SK-N-SH treated with all-trans-retinoic acid at 6 μM for 48 hours (cell line): ENCODE data around the gene SMKR1.

Experiments used
- ATAC-seq: fragments of 200-7000 bp; cut with Tn5 transposase; 3 replicates; pipeline ENCODE4 v1.9.1; 2020; ENCODE audit warnings: mild to moderate bottlenecking, moderate library complexity
- ARNTL ChIP-seq: fragments of 450-650 bp; formaldehyde crosslinking; IDR thresholded peaks from 2 replicates; pipeline ENCODE4 v1.5.0; 2020; ENCODE audit warnings: low read depth, mild to moderate bottlenecking, moderate library complexity, borderline replicate concordance
- BACH2 ChIP-seq: fragments of 250-450 bp; sonication (Bioruptor Pico); IDR thresholded peaks from 2 replicates; pipeline ENCODE4 v1.9.0; 2021; ENCODE audit warnings: mild to moderate bottlenecking, borderline replicate concordance
- CSDC2 ChIP-seq: fragments of 250-450 bp; sonication (Bioruptor Pico); IDR thresholded peaks from 2 replicates; pipeline ENCODE4 v1.5.0; 2020; ENCODE audit warnings: mild to moderate bottlenecking, moderate library complexity
- GLIS3 ChIP-seq: fragments of 250-450 bp; sonication (Bioruptor Pico); IDR thresholded peaks from 2 replicates; pipeline ENCODE4 v1.5.0; 2020; ENCODE audit warnings: mild to moderate bottlenecking, moderate library complexity
- ISL1 ChIP-seq: fragments of 250-450 bp; sonication (Bioruptor Pico); IDR thresholded peaks from 2 replicates; pipeline ENCODE4 v2.1.2; 2022; ENCODE audit warnings: mild to moderate bottlenecking, moderate library complexity
- OSR1 ChIP-seq: fragments of 250-450 bp; sonication (Bioruptor Pico); IDR thresholded peaks from 2 replicates; pipeline ENCODE4 v1.8.0; 2022; ENCODE audit warnings: moderate library complexity, mild to moderate bottlenecking, inconsistent platforms
- SNAI2 ChIP-seq: fragments of 250-450 bp; sonication (Bioruptor Pico); IDR thresholded peaks from 2 replicates; pipeline ENCODE4 v1.5.0; 2020; ENCODE audit warnings: mild to moderate bottlenecking, moderate library complexity
- TOX ChIP-seq: fragments of 250-450 bp; sonication (Bioruptor Pico); IDR thresholded peaks from 2 replicates; pipeline ENCODE4 v1.8.0; 2021; ENCODE audit warnings: mild to moderate bottlenecking, moderate library complexity, borderline replicate concordance
- ZFP3 ChIP-seq: fragments of 250-450 bp; sonication (Bioruptor Pico); IDR thresholded peaks from 2 replicates; pipeline ENCODE4 v1.5.0; 2020; ENCODE audit warnings: mild to moderate bottlenecking, moderate library complexity
- ZFP30 ChIP-seq: fragments of 450-650 bp; formaldehyde crosslinking; IDR thresholded peaks from 2 replicates; pipeline ENCODE4 v1.5.0; 2022; ENCODE audit warnings: mild to moderate bottlenecking, moderate library complexity
- ZNF565 ChIP-seq: fragments of 450-650 bp; formaldehyde crosslinking; conservative IDR thresholded peaks from 2 replicates; pipeline ENCODE4 v1.5.0; 2020; ENCODE audit warnings: low read depth, mild to moderate bottlenecking, moderate library complexity
- ZNF70 ChIP-seq: fragments of 450-650 bp; formaldehyde crosslinking; IDR thresholded peaks from 2 replicates; pipeline ENCODE4 v1.5.0; 2020; ENCODE audit warnings: mild to moderate bottlenecking, moderate library complexity
- ZNF8 ChIP-seq: fragments of 450-650 bp; formaldehyde crosslinking; IDR thresholded peaks from 2 replicates; pipeline ENCODE4 v1.5.0; 2020; ENCODE audit warnings: mild to moderate bottlenecking, moderate library complexity
- TF ChIP-seq, protein P1 (sequence below): fragments of 250-450 bp; sonication (Bioruptor Pico); IDR thresholded peaks from 2 replicates; pipeline ENCODE4 v1.5.1; 2021; ENCODE audit warnings: mild to moderate bottlenecking, moderate library complexity
- TF ChIP-seq, protein P2 (sequence below): fragments of 250-450 bp; sonication (Bioruptor Pico); IDR thresholded peaks from 2 replicates; pipeline ENCODE4 v1.8.0; 2021; ENCODE audit warnings: low read depth, mild to moderate bottlenecking, moderate library complexity, borderline replicate concordance
- TF ChIP-seq, protein P3 (sequence below): fragments of 250-450 bp; sonication (Bioruptor Pico); IDR thresholded peaks from 2 replicates; pipeline ENCODE4 v1.8.0; 2020; ENCODE audit warnings: mild to moderate bottlenecking, moderate library complexity, borderline replicate concordance
- TF ChIP-seq, protein P4 (sequence below): fragments of 250-450 bp; sonication (Bioruptor Pico); IDR thresholded peaks from 2 replicates; pipeline ENCODE4 v1.5.1; 2020; ENCODE audit warnings: low read depth, mild to moderate bottlenecking, moderate library complexity
- TF ChIP-seq, protein P5 (sequence below): fragments of 250-450 bp; sonication (Bioruptor Pico); IDR thresholded peaks from 2 replicates; pipeline ENCODE4 v1.5.0; 2020; ENCODE audit warnings: mild to moderate bottlenecking, moderate library complexity

The SMKR1 gene

DNA sequence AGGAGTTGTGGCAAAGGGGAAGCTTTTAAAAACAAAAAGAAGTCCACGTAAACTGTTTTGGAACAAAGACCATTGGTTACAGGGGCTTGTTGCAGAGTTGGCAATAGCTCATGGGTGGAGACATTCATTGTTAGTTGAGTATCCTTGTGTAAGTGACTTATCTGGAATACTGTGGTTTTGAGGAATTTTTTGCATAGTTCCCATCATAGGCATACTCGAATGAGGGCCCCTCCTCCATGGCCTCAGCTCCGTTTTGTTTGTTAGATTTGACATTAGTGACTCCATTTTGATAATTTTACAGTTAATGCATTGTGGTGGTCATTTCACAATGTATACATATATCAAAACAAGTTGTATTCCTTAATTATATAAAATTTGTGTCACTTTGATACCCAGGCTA, 12.8 kb upstream of the SMKR1 start (continued):
- no peak for TF ChIP-seq ARNTL (CRISPR knock-in tag)
- 0 out of 2 replicates have a peak, but pooled peaks have one; percentile 40 for TF ChIP-seq ZNF565 (CRISPR knock-in tag)
- no peak for TF ChIP-seq BACH2 (CRISPR knock-in tag)
- TF ChIP-seq ZNF8 (CRISPR knock-in tag): no peak

DNA sequence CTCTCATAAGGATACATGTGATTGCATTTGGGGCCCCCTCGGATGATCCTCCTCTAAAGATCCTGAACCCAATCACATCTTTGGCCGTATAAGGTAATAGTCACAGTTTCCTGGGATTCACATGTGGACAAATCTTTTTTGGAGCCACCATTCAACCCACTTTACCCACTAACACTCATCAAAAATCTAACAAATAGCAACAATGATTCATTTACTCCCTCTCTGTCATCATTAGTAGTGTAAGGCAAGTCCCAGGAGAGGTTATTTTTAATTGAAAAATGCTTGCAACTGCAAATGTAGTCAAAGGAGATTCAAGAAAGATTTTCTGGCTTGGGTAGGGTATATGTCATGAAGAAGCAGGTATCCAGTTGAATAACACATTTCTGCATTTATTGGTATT, 9.9 kb upstream of the SMKR1 start:
- TF ChIP-seq, protein P1, sequence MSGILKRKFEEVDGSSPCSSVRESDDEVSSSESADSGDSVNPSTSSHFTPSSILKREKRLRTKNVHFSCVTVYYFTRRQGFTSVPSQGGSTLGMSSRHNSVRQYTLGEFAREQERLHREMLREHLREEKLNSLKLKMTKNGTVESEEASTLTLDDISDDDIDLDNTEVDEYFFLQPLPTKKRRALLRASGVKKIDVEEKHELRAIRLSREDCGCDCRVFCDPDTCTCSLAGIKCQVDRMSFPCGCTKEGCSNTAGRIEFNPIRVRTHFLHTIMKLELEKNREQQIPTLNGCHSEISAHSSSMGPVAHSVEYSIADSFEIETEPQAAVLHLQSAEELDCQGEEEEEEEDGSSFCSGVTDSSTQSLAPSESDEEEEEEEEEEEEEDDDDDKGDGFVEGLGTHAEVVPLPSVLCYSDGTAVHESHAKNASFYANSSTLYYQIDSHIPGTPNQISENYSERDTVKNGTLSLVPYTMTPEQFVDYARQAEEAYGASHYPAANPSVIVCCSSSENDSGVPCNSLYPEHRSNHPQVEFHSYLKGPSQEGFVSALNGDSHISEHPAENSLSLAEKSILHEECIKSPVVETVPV (CRISPR knock-in tag): no peak
- TF ChIP-seq, protein P2, sequence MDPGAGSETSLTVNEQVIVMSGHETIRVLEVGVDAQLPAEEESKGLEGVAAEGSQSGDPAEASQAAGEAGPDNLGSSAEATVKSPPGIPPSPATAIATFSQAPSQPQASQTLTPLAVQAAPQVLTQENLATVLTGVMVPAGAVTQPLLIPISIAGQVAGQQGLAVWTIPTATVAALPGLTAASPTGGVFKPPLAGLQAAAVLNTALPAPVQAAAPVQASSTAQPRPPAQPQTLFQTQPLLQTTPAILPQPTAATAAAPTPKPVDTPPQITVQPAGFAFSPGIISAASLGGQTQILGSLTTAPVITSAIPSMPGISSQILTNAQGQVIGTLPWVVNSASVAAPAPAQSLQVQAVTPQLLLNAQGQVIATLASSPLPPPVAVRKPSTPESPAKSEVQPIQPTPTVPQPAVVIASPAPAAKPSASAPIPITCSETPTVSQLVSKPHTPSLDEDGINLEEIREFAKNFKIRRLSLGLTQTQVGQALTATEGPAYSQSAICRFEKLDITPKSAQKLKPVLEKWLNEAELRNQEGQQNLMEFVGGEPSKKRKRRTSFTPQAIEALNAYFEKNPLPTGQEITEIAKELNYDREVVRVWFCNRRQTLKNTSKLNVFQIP (CRISPR knock-in tag): no peak
- TF ChIP-seq, protein P3, sequence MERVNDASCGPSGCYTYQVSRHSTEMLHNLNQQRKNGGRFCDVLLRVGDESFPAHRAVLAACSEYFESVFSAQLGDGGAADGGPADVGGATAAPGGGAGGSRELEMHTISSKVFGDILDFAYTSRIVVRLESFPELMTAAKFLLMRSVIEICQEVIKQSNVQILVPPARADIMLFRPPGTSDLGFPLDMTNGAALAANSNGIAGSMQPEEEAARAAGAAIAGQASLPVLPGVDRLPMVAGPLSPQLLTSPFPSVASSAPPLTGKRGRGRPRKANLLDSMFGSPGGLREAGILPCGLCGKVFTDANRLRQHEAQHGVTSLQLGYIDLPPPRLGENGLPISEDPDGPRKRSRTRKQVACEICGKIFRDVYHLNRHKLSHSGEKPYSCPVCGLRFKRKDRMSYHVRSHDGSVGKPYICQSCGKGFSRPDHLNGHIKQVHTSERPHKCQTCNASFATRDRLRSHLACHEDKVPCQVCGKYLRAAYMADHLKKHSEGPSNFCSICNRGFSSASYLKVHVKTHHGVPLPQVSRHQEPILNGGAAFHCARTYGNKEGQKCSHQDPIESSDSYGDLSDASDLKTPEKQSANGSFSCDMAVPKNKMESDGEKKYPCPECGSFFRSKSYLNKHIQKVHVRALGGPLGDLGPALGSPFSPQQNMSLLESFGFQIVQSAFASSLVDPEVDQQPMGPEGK: no peak
- no peak for TF ChIP-seq ARNTL (CRISPR knock-in tag)
- TF ChIP-seq, protein P4, sequence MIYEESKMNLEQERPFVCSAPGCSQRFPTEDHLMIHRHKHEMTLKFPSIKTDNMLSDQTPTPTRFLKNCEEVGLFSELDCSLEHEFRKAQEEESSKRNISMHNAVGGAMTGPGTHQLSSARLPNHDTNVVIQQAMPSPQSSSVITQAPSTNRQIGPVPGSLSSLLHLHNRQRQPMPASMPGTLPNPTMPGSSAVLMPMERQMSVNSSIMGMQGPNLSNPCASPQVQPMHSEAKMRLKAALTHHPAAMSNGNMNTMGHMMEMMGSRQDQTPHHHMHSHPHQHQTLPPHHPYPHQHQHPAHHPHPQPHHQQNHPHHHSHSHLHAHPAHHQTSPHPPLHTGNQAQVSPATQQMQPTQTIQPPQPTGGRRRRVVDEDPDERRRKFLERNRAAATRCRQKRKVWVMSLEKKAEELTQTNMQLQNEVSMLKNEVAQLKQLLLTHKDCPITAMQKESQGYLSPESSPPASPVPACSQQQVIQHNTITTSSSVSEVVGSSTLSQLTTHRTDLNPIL (CRISPR knock-in tag): no peak
- no peak for ATAC-seq

DNA sequence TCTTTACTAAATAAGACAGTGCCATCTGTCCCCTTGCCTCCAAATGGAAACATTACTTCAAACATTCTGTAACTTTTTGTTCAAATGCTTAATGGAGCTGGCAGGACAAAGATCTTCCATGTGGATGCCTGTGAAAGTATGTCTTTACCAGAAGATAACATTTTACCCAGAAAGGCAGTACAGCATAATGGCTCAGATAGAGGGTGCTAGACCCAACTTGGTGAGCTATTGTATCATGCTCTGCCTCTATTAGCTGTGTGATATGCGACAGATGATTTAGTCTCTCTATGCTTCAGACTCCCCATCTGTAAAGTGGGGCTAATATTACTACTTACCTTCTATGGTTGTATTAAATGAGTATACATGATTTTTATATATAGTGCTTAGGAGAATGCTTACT, 8.8 kb upstream of the SMKR1 start:
- ATAC-seq: peak; percentile 44; the same call in 2 of the 3 replicates
- TF ChIP-seq ZNF70 (CRISPR knock-in tag) (no peak), GLIS3 (CRISPR knock-in tag) (no peak)
- TF ChIP-seq, protein P4 (CRISPR knock-in tag): no peak

DNA sequence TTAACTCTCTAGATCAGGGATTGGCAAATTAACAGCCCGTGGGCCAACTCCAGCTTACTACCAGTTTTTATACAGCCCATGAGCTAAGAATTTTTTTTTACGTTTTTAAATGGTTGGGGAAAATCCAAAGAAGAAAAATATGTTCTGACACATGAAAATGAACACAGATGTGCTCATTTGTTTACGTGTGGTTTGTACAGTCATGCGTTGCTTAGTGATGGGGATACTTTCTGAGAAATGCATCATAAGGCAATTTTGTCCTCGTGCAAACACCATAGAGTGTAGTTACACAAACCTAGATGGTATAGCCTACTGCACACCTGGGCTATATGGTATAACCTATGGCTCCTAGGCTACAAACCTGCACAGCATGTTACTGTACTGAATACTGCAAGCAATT, 8.3 kb upstream of the SMKR1 start:
- ATAC-seq: peak; percentile 64
- TF ChIP-seq, protein P2 (CRISPR knock-in tag): no peak
- TF ChIP-seq ZFP30 (CRISPR knock-in tag) (no peak), ZFP3 (CRISPR knock-in tag) (no peak), OSR1 (CRISPR knock-in tag) (no peak), CSDC2 (no peak), SNAI2 (no peak), TOX (no peak), ISL1 (CRISPR knock-in tag) (no peak), ZNF70 (CRISPR knock-in tag) (no peak)
- TF ChIP-seq, protein P5, sequence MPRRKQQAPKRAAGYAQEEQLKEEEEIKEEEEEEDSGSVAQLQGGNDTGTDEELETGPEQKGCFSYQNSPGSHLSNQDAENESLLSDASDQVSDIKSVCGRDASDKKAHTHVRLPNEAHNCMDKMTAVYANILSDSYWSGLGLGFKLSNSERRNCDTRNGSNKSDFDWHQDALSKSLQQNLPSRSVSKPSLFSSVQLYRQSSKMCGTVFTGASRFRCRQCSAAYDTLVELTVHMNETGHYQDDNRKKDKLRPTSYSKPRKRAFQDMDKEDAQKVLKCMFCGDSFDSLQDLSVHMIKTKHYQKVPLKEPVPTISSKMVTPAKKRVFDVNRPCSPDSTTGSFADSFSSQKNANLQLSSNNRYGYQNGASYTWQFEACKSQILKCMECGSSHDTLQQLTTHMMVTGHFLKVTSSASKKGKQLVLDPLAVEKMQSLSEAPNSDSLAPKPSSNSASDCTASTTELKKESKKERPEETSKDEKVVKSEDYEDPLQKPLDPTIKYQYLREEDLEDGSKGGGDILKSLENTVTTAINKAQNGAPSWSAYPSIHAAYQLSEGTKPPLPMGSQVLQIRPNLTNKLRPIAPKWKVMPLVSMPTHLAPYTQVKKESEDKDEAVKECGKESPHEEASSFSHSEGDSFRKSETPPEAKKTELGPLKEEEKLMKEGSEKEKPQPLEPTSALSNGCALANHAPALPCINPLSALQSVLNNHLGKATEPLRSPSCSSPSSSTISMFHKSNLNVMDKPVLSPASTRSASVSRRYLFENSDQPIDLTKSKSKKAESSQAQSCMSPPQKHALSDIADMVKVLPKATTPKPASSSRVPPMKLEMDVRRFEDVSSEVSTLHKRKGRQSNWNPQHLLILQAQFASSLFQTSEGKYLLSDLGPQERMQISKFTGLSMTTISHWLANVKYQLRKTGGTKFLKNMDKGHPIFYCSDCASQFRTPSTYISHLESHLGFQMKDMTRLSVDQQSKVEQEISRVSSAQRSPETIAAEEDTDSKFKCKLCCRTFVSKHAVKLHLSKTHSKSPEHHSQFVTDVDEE (CRISPR knock-in tag): no peak
- TF ChIP-seq, protein P3: no peak
- TF ChIP-seq, protein P4 (CRISPR knock-in tag): no peak
